GM13976 (cell line): ENCODE data around the gene ITPR1.

ENCODE experiments used
- DNase-seq: peaks from one replicate; pipeline ENCODE4 v3.0.0; 2012; ENCODE audit warnings: low spot score
- in situ Hi-C: fragments of 300-500 bp; cut with MboI; formaldehyde crosslinking; loops from one replicate; pipeline ENCODE4 v1.12.0; 2022; ENCODE audit warnings: low sequenced_read_pairs, mixed read lengths, inconsistent platforms; ENCODE audit not compliant: unreplicated experiment
- TF ChIP-seq, protein P1 (sequence below): IDR thresholded peaks from 2 replicates; pipeline ENCODE4 v1.5.1; 2012; ENCODE audit warnings: borderline replicate concordance, mild to moderate bottlenecking; ENCODE audit not compliant: insufficient read depth; ENCODE audit errors: extremely low read depth, missing control alignments, control extremely low read depth

Gene ITPR1

DNA sequence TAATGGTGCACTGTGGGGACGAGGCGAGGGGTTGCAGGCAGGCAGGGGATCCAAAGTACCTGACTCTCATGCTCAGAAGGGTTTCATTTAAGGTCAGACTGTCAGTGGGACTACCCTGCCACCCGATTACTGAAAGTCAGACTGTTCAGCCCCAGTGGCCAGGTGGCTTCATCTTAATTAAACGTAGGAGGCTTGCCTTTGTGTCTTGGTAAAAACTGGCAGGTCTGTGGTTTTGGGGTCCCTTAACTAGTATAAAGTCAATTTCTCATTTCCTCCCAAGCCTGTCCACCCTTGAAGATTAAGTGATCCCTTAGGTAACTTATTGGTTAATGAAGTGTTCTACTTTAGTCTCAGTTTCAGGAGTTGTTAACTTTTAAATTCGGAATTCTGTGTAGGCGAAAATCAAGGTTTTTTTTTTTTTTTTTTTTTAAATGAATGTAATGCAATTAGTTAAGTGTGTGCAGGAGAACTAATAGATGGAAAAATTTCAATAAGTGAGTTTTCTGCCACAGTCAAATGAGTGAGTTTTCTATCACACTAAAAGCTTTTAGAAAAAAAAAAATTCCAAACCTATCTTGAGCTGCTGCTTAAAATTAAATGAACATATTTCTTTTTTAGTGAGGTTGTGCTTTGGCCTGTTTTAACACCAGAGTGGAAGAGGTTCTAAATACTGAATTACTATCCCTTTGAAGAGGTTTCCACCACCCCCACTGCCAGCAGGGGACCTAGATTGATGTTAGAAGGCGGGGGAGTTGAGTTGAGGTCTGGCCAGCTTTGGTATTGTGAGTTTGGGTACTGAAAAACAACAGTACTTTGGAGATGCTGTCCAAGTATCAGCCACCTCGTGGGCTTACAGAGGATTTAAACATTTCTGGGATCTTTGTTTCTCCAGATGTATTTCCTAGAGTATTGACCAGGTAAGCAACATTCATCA, 15.2 kb downstream of the ITPR1 start:
- TF ChIP-seq, protein P1, sequence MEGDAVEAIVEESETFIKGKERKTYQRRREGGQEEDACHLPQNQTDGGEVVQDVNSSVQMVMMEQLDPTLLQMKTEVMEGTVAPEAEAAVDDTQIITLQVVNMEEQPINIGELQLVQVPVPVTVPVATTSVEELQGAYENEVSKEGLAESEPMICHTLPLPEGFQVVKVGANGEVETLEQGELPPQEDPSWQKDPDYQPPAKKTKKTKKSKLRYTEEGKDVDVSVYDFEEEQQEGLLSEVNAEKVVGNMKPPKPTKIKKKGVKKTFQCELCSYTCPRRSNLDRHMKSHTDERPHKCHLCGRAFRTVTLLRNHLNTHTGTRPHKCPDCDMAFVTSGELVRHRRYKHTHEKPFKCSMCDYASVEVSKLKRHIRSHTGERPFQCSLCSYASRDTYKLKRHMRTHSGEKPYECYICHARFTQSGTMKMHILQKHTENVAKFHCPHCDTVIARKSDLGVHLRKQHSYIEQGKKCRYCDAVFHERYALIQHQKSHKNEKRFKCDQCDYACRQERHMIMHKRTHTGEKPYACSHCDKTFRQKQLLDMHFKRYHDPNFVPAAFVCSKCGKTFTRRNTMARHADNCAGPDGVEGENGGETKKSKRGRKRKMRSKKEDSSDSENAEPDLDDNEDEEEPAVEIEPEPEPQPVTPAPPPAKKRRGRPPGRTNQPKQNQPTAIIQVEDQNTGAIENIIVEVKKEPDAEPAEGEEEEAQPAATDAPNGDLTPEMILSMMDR, result no peak
- peak; percentile 29 for DNase-seq
- in situ Hi-C loops, result no loop called here

DNA sequence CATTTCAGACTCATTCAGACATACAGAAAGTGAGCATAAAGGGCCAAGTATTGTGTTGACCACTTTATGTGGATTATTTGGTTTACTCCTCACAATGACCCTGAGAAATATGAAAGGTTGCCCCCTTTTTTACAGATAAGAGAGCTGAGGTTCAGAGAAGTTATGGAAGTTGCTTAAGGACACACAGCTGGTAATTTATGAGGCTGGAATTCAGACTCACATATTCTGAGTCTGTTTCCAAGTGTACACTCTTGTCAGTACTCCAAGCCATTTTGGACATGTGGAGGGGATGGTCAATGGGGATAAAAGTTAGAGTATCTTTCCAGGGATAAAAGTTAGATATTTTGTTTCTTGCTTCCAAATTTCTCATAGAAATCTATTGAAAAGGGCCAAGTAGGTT, 15.9 kb downstream of the ITPR1 start:
- TF ChIP-seq, protein P1, result no peak
- in situ Hi-C loops, result no loop called here
- DNase-seq, result no peak

DNA sequence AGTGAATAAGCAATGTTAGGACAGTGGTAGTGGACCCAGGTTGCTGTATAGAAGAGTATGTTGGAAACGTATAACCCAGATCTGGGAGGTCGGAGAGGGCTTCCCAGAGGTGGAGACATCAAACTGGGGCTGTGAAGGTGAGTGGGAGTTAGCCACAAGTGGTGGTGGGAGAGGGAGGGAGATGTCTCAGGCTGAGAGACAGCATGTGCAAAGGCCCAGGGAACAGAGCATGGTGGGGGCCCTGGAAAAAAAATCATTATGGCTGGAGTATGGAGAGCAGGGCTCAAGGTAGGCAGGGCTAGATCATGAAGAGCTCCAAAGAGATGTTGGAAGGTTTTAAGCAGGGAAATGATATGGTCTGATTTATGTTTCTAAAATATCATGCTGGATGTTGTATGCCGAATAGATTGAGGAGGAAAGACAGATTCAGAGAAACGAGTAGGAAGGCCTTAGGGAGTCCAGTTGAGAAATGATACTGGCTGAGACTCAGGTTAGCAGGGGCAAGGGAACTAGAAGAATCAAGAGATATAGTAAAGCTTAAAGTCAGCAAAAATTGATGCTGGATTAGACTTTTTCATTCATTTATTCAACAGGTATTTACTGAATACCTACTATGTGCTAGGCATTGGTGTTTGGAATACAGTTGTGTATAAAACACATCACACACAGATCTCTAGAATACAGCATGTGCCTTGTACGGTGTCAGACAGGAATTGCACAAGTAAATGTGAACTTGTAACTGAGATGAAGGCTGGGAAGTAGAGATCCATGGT, 17.0 kb downstream of the ITPR1 start:
- no peak for DNase-seq
- in situ Hi-C loops, result no loop called here
- TF ChIP-seq, protein P1, result no peak

DNA sequence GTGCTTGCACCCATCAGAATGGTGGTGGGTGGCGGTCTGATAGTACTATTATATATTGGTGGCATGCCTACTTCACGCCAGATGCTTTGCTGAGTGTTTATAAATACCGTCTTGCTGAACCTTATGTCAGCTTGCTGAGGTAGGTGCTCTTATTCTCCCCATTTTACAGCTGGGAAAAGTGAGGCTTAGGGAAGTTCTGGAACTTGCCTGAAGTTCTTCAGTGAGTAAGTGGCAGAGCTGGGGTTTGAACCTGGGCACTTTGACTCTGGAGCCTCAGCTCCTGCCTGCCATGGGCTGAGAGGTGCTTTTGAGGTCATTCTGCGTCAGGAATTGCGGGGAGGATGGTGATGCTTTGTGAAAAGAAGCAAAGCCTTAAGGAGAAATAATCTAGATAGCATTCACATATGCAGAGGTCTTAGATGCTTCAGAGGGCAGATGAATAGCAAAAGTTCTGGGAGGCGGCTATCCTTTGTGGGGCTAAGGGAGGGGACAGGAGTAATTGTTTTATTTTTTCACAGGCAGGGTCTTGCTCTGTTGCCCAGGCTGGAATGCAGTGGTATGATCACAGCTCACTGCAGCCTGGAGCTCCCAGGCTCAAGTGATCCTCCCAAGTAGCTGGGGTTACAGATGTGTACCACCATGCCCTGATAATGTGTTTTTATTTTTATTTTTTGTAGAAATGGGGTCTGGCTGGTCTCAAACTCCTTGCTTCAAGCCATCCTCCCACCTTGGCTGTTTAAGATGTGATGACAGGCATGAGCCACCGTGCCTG, 18.5 kb downstream of the ITPR1 start:
- TF ChIP-seq, protein P1, result no peak
- no peak for DNase-seq
- in situ Hi-C loops, result no loop called here

DNA sequence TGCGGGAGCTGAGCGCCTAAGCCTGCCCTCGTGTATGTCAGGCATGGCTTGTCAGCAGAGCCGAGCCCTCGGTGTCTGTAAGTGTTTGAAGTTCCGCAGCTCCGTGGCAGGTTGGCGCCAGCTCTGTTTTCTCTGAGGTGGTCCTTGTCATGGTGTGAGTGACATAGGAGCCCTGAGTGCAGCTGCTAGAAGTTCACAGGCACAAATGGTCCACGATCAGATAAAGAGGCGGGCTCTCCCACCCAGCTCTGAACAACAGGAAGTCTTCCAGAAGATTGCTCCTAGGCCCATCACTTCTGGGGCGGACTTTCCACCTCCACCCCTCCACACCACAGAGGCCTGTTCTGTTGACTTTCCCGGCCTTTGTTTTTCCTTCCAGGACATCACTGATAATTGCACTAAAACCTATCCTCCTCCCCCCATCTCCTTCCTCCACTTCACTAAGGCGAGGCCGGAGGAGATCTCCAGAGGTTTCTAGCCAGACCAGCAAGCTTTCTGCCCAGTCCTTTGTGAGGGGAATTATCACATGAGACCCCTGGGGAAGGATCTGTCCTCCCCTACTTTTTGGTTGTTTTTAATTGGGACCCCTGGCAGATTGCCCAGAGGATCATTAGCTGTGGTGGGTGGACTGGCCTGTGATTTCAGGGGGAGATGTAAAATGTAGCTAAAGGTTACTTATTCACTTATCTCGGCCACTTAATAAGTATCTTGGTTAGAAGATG, 19.9 kb downstream of the ITPR1 start:
- TF ChIP-seq, protein P1, result no peak
- no peak for DNase-seq
- in situ Hi-C loops, result no loop called here
